NCI-H2029 (cell line): ENCODE measurements around the gene MED26.

ENCODE experiments used
- DNase-seq: peaks from one replicate; lab custom pipeline; 2025; lab: John Stamatoyannopoulos, UW

MED26 gene

GRCh38 chr19:16589917-16590316 lies 38.1 kb downstream of the MED26 start:
- DNase-seq = no peak

- DNase-seq = no peak
These were observed 39.0 kb downstream of the MED26 start for GRCh38 chr19:16588824-16589577.

- peak; percentile 27 for DNase-seq
These were observed 39.9 kb downstream of the MED26 start for GRCh38 chr19:16587833-16588823.

- DNase-seq = no peak
These were observed 40.8 kb downstream of the MED26 start for GRCh38 chr19:16586991-16587832.

- no peak for DNase-seq
These were observed 41.5 kb downstream of the MED26 start for GRCh38 chr19:16586477-16586871.

- no peak for DNase-seq
These were observed 42.1 kb downstream of the MED26 start for GRCh38 chr19:16585808-16586476.

- DNase-seq = no peak
These were observed 42.8 kb downstream of the MED26 start for GRCh38 chr19:16585094-16585801.

- peak; percentile 59 for DNase-seq
These were observed 43.5 kb downstream of the MED26 start for GRCh38 chr19:16584248-16585093.

- DNase-seq = no peak
These were observed 45.3 kb downstream of the MED26 start for GRCh38 chr19:16582486-16583261.

GRCh38 chr19:16581971-16582343 lies 46.0 kb downstream of the MED26 start:
- no peak for DNase-seq

- no peak for DNase-seq
These were observed 46.6 kb downstream of the MED26 start for GRCh38 chr19:16581145-16581970.

- DNase-seq = no peak
These were observed 48.6 kb downstream of the MED26 start for GRCh38 chr19:16579381-16579780.

GRCh38 chr19:16577531-16577985 lies 50.4 kb downstream of the MED26 start:
- DNase-seq = no peak

GRCh38 chr19:16576690-16577530 lies 51.1 kb downstream of the MED26 start:
- no peak for DNase-seq

GRCh38 chr19:16575861-16576689 lies 51.9 kb downstream of the MED26 start:
- no peak for DNase-seq

- DNase-seq = no peak
These were observed 52.7 kb downstream of the MED26 start for GRCh38 chr19:16575282-16575681.
